ENCODE results near the gene ZNF714.
A peak's percentile ranks its signal among the peaks of the same experiment; 100 is the strongest.
"Not testable (repeated sequence)": the region's sequence is repeated elsewhere in the genome, so short reads cannot be mapped to it uniquely, and the experiment has no call there.

Gene ZNF714

DNA sequence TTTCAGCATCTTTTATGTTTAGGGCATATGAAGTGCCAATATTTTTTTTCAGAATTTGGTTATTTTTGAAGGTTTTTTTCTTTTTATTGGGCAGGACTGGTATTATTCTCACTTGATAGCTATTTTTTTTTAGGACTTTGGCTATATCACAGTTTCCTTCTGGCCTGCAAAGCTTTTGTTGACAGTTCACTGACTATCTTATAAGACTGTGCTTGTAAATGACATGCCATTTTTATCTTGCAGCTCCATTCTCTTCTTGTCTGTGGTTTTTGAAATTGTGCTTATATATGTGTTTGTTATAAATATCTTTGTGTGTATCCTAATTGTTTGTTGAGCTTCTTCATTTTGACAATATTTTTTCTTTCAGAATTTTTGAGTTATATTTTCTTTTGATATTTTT is 33.4 kb downstream of the ZNF714 start:
- peaks cover 58% of the 10 kb centered on the region for H3K9me3 Mint-ChIP-seq
- DNase-seq: no peak
- ATAC-seq: no peak
- H3K27ac Mint-ChIP-seq: no peak overlapping the region
- H3K27me3 Mint-ChIP-seq: no peaks in the 10 kb centered on the region
- H3K4me1 Mint-ChIP-seq: no peaks in the 10 kb centered on the region
- peaks cover 79% of the 10 kb centered on the region for H3K36me3 Mint-ChIP-seq (ENCODE audit: low read depth)
- no peak overlapping the region for H3K4me3 Mint-ChIP-seq

DNA sequence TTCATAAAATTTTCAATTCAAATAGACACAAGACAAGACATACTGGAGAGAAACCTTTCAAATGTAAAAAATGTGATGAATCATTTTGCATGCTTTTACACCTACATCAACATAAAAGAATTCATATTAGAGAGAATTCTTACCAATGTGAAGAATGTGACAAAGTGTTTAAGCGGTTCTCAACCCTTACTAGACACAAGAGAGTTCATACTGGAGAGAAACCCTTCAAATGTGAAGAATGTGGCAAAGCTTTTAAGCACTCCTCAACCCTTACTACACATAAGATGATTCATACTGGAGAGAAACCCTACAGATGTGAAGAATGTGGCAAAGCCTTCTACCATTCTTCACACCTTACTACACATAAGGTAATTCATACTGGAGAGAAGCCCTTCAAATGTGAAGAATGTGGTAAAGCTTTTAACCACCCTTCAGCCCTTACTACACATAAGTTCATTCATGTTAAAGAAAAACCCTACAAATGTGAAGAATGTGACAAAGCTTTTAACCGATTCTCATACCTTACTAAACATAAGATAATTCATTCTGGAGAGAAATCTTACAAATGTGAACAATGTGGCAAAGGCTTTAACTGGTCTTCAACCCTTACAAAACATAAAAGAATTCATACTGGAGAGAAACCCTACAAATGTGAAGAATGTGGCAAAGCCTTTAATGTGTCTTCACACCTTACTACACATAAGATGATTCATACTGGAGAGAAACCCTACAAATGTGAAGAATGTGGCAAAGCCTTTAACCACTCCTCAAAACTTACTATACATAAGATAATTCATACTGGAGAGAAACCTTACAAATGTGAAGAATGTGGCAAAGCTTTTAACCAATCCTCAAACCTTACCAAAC is 35.3 kb downstream of the ZNF714 start:
- H3K9me3 Mint-ChIP-seq: peaks cover 46% of the 10 kb centered on the region

DNA sequence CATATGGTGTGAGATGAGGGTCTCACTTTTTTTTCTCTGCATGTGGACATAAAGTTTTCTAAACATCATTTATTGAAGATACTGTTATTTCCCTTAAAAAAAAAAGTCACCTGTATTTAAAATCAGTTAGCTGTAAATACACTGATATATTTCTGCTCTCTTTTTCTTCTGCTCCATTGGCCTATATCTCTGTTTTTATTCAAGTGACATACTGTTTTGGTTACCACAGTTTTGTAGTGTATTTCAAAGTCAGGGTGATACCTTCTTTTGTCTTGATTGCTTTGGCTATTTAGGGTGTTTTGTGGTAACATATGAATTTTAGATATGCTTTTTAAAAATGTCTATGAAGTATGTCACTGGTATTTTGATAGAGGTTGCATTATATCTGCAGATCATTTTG is 44.1 kb downstream of the ZNF714 start:
- H3K27me3 Mint-ChIP-seq: no peaks in the 10 kb centered on the region
- no peak overlapping the region for H3K27ac Mint-ChIP-seq
- ATAC-seq (no peak), DNase-seq (no peak)
- H3K36me3 Mint-ChIP-seq (ENCODE audit: low read depth): peaks cover 6% of the 10 kb centered on the region
- no peak overlapping the region for H3K4me3 Mint-ChIP-seq
- H3K4me1 Mint-ChIP-seq: no peaks in the 10 kb centered on the region
- H3K9me3 Mint-ChIP-seq: peaks cover 23% of the 10 kb centered on the region

More for the DNA sequence above, 35.3 kb downstream of the ZNF714 start:
- DNase-seq (no peak), ATAC-seq (no peak)
- Mint-ChIP-seq H3K4me3 (no peak overlapping the region), H3K36me3 (ENCODE audit: low read depth) (peaks cover 64% of the 10 kb centered on the region), H3K27ac (no peak overlapping the region), H3K4me1 (no peaks in the 10 kb centered on the region), H3K27me3 (no peaks in the 10 kb centered on the region)

DNA sequence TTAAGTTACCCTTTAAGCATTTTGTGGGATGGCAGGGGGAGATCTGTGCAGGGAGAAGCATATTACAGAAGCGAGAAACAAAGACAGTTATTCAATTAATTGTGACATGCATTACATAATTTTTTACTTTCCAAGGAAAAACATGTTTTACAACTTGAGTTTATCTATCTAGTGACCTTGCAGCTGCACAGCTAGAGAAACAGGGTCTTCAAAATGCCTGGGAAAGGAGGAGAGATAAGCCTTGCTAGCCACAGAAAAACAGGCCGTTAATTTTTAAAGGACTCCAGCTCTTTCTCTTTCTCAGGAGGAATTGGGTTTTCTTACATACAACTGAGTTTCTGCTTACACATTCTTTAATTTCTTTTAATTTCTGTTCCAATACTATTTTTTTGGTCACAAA is 45.0 kb downstream of the ZNF714 start:
- H3K9me3 Mint-ChIP-seq: peaks cover 23% of the 10 kb centered on the region
- H3K36me3 Mint-ChIP-seq (ENCODE audit: low read depth): peaks cover 6% of the 10 kb centered on the region
- ATAC-seq (no peak), DNase-seq (no peak)
- H3K27ac Mint-ChIP-seq: no peak overlapping the region
- no peak overlapping the region for H3K4me3 Mint-ChIP-seq
- H3K27me3 Mint-ChIP-seq: no peaks in the 10 kb centered on the region
- no peaks in the 10 kb centered on the region for H3K4me1 Mint-ChIP-seq

DNA sequence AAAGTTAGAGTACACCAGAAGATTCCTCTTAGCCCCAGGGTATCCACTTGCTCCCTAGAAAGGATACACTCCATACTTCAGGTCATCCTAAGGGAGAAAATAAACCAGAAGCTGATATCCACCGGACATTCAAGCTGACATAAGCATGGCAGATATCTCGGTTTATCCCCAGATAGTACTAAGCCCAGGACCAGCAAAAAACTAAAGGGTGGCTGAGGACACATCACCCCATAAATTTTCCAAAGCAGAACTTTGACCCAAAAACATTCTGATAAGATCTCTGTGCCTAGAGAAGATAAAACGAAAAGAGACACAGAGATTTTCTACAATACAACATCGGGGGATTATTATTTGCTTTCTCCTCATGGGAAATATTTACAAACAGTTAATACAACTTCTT is 45.9 kb downstream of the ZNF714 start:
- Mint-ChIP-seq H3K36me3 (ENCODE audit: low read depth) (no peaks in the 10 kb centered on the region), H3K4me3 (no peak overlapping the region), H3K27me3 (no peaks in the 10 kb centered on the region), H3K4me1 (no peaks in the 10 kb centered on the region), H3K9me3 (peaks cover 23% of the 10 kb centered on the region), H3K27ac (no peak overlapping the region)
- DNase-seq: no peak
- ATAC-seq: no peak

DNA sequence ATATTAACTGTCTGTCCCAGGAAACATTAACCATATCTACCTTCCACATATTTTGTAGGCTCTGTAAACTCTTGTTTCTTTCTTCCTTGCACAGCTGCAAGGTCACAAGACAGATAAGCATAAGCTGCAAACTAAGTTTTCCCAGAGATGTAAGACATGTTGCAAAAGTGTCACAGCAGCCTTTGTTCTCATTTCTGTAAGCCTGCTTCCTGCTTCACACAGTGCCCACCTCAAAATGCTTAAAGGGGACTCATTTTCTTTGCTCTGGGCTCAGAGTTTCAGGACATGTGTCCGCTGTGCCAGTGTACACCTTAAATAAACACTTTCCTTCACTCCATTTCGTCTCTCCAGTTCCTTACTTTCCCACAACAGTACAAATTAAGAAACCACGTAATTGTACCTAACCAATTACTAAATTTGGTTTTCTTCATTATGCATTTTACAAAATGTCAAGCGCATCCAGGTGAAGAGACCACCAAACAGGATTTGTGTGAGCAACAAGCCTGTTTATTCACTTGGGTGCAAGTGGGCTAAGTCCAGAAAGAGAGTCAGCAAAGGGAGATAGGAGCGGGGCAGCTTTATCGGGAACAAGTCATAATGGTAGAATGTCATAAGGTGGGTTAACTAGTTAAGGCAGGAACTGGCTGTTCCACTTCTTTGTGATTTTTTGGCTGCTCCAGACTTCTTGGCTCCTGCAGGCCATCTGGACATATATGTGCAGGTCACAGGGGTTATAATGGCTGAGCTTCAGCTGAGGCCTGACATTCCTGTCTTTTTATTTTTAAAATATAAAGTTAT is 47.1 kb downstream of the ZNF714 start:
- ATAC-seq: no peak
- no peak for DNase-seq
- Mint-ChIP-seq H3K4me3 (no peak overlapping the region), H3K36me3 (ENCODE audit: low read depth) (no peaks in the 10 kb centered on the region), H3K9me3 (peaks cover 23% of the 10 kb centered on the region), H3K4me1 (no peaks in the 10 kb centered on the region), H3K27me3 (peaks cover 2% of the 10 kb centered on the region), H3K27ac (no peak overlapping the region)

DNA sequence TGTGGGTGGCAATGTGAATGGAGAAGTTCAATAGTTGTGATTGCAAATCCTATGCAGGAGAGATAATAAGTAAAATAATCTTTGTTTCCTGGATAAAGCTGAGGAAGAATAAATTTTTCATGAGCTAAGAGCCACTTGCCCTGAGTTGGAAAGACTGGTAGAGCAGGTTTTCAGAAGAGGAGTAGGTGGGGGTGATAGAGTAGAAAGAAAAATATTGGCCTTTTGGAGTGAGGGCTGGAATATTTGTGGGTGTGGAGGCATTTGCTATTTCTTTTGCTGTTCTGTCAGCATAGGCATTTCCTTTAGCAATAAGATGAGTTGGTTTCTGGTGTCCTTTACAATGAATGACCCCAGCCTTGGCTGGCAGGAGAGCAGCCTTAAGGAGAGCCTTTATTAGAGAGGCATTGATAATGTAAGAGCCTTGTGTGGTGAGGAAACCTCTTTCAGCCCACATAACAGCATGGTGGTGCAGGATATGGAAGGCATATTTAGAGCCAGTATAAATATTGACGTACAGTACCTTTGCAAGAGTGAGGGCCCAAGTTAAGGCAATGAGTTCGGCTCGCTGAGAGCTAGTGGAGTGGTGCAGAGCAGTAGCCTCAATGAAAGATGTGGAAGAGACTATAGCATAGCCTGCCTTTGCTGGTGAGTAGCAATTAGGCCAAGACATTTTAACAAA is 48.2 kb downstream of the ZNF714 start:
- H3K4me1 Mint-ChIP-seq: no peaks in the 10 kb centered on the region

DNA sequence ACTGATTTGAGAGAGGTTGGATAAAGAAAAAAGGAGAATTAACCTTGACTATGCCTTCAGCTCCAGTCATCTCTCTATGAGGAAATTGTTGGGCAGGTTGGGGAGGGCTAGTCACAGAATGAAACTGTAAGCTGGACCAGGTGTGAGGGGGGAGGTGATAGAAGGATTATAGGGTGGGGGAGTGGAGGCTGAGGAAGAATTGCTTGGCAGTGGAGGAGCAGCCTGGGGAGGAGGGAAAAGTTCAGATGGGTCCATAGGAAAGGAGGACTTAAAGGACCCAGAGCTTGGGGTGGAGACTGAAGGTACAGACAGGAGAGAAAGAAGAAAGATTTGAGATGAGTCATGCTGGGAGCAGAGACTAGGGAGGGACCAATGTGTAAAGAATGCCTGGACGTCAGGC is 51.6 kb downstream of the ZNF714 start:
- ATAC-seq (no peak), DNase-seq (no peak)
- Mint-ChIP-seq H3K4me1 (no peaks in the 10 kb centered on the region), H3K9me3 (peaks cover 4% of the 10 kb centered on the region), H3K27me3 (peaks cover 2% of the 10 kb centered on the region), H3K27ac (no peak overlapping the region), H3K36me3 (ENCODE audit: low read depth) (no peaks in the 10 kb centered on the region), H3K4me3 (no peak overlapping the region)

More for the DNA sequence above, 48.2 kb downstream of the ZNF714 start:
- Mint-ChIP-seq H3K9me3 (peaks cover 21% of the 10 kb centered on the region), H3K36me3 (ENCODE audit: low read depth) (no peaks in the 10 kb centered on the region), H3K27me3 (peaks cover 2% of the 10 kb centered on the region), H3K4me3 (no peak overlapping the region), H3K27ac (no peak overlapping the region)
- DNase-seq: no peak
- no peak for ATAC-seq

DNA sequence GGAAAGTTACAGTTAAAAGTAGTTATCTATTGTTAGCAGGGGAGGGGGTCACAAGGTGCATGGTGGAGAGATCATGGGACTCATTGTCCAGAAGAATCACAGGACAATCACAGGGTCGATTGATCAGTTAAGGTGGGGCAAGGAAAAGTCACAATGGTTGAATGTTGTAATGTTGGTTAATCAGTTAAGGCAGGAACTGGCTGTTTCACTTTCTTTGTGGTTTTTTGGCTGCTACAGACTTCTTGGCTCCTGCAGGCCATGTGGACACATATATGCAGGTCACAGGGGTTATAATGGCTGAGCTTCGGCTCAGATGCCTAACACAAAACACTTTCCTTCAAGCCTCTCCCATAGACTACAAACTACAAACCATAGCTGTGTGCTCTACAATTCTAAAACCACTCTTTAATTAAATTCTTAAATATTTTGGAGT is 52.9 kb downstream of the ZNF714 start:
- H3K4me1 Mint-ChIP-seq: no peaks in the 10 kb centered on the region
- no peak overlapping the region for H3K27ac Mint-ChIP-seq
- no peak overlapping the region for H3K4me3 Mint-ChIP-seq
- H3K36me3 Mint-ChIP-seq (ENCODE audit: low read depth): no peaks in the 10 kb centered on the region
- DNase-seq (no peak), ATAC-seq (no peak)
- peaks cover 4% of the 10 kb centered on the region for H3K9me3 Mint-ChIP-seq
- peaks cover 2% of the 10 kb centered on the region for H3K27me3 Mint-ChIP-seq

DNA sequence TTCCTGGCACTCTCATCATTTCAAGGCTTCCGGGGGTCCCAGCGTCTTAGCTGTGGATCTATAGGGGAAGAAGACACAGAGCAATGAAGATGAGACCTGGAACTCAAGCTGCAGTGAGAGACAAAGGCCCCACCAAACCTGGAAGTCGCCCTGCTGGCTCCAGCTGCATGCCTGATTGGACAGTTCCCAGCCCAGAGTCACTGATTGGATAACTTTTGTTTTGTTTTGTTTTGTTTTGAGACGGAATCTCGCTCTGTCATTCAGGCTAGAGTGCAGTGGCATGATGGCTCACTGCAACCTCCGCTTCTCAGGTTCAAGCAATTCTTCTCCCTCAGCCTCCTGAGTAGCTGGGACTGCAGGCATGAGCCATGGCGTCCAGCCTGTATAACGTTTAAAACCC is 53.4 kb downstream of the ZNF714 start:
- H3K27ac Mint-ChIP-seq: no peak overlapping the region
- no peaks in the 10 kb centered on the region for H3K36me3 Mint-ChIP-seq (ENCODE audit: low read depth)
- no peaks in the 10 kb centered on the region for H3K4me1 Mint-ChIP-seq
- ATAC-seq: no peak
- DNase-seq: no peak
- no peak overlapping the region for H3K4me3 Mint-ChIP-seq
- H3K9me3 Mint-ChIP-seq: peaks cover 1% of the 10 kb centered on the region
- peaks cover 2% of the 10 kb centered on the region for H3K27me3 Mint-ChIP-seq

DNA sequence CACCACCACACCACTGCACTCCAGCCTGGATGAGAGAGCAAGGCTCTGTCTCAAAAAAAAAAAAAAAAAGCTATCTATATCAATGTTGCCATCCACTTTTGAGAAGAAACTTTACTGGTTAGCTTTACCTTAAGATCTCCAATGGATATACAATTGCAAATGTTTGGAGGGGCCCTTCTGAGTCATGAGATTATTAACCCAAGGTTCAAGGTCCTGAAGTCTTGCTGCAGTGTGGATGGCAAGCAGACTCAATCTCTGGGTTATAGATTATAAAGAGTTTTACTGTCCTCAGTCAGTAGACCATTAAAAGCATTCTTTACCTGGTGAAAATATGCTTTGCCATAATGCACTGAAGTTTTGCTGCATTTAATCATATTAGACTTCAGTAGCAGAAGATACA is 56.1 kb downstream of the ZNF714 start:
- DNase-seq (no peak), ATAC-seq (no peak)
- H3K27me3 Mint-ChIP-seq: peaks cover 2% of the 10 kb centered on the region
- no peak overlapping the region for H3K27ac Mint-ChIP-seq
- H3K4me3 Mint-ChIP-seq: no peak overlapping the region
- no peaks in the 10 kb centered on the region for H3K9me3 Mint-ChIP-seq
- H3K36me3 Mint-ChIP-seq (ENCODE audit: low read depth): peaks cover 5% of the 10 kb centered on the region
- peaks cover 17% of the 10 kb centered on the region for H3K4me1 Mint-ChIP-seq

DNA sequence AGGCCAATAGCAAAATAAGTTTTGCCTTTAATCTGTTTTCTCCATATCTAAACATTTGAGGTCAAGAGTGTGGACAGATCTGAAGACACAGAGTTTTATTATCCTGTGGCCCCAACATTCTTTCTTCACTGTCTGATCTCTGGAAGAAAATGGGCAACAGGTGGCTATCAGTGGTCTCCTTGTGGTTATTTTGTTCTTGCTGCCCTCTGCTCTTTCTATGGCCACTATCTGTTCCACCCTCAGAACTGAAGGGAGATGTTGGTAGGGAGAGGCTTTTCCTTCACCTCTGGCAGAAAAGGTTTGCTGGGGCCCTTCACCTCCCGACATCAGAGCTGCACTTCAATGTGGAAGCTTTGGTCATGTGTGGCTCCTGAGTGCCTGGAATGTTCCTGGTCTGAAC is 59.0 kb downstream of the ZNF714 start:
- not testable (repeated sequence) for H3K4me3 Mint-ChIP-seq, ATAC-seq, H3K9me3 Mint-ChIP-seq, DNase-seq, H3K27me3 Mint-ChIP-seq, H3K27ac Mint-ChIP-seq
- H3K4me1 Mint-ChIP-seq: peaks cover 31% of the 10 kb centered on the region
- peaks cover 33% of the 10 kb centered on the region for H3K36me3 Mint-ChIP-seq (ENCODE audit: low read depth)

DNA sequence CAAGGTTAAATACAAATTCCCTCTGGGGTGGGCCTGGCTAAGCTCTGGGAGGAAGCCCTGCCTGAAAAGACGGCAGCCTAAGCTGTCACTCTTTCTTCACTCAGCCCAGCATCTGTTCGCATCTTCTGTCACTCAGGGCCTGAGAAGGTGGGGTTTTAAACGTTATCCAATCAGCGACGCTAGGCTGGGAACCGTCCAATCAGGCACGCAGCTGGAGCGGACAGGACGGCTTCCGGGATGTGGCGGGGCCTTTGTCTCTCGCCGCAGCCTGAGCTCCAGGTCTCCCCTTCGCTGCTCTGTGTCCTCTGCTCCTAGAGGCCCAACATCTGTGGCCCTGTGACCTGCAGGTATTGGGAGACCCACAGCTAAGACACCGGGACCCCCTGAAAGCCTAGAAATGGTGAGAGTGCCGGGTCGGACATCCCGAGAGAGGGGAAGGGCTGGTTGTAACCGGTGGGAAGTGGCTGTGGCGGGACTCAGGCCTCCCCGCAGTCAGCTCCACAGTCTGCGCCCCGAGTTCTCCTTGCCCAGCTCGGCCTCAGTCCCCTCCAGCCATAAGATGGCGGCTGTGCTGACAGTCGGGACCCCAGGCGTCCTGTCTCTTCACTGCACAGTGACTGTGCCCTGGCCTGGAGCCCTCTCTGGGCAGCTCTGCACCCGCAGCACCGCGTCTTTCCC is 59.9 kb downstream of the ZNF714 start, which contains the start of gene ZNF431:
ZNF431 (plus strand) TSS at position 254 of the 678 bp plus-strand sequence; CDS start at position 398, 144 bp downstream.
- DNase-seq (peak; percentile 84), ATAC-seq (peak; percentile 100)
- no peaks in the 10 kb centered on the region for H3K27me3 Mint-ChIP-seq
- peak within 1 kb of the TSS; percentile 92 for H3K27ac Mint-ChIP-seq
- no peaks in the 10 kb centered on the region for H3K9me3 Mint-ChIP-seq
- peak within 1 kb of the TSS; percentile 94 for H3K4me3 Mint-ChIP-seq
- peaks cover 31% of the 10 kb centered on the region for H3K4me1 Mint-ChIP-seq
- H3K36me3 Mint-ChIP-seq (ENCODE audit: low read depth): peaks cover 42% of the 10 kb centered on the region

DNA sequence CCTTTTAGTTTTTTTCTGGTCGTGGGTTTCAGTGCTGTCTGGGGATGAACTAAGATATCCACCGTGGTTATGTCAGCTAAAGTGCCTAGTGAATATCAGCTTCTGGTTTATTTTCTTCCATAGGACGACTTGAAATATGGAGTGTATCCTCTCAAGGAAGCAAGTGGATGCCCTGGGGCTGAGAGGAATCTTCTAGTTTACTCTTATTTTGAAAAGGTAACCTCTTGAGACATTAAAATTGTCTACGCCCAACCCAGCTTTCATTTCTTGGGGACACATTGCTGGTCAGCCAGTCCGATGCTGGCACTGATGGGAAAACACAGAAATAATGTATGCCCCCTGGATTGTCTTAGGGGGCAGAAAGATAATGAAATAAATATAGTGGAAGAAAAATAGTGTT is 61.4 kb downstream of the ZNF714 start:
- Mint-ChIP-seq H3K4me1 (peaks cover 35% of the 10 kb centered on the region), H3K4me3 (peak overlapping the region; percentile 94), H3K27ac (no peak overlapping the region), H3K36me3 (ENCODE audit: low read depth) (peaks cover 57% of the 10 kb centered on the region), H3K27me3 (no peaks in the 10 kb centered on the region), H3K9me3 (peaks cover 3% of the 10 kb centered on the region)
- ATAC-seq: no peak
- DNase-seq: no peak
